ENCODE measurements around the gene PALB2. TPM values are rescaled to one million over a fixed set of nuclear protein-coding genes. Genes with fewer than 3 reads are reported as not detected.

The PALB2 gene
- total RNA-seq: 10 to 100 TPM in 1 of 4 donors, 1 to 10 TPM in 3; 6.0 to 11.0 (median 7.3) TPM

DNA sequence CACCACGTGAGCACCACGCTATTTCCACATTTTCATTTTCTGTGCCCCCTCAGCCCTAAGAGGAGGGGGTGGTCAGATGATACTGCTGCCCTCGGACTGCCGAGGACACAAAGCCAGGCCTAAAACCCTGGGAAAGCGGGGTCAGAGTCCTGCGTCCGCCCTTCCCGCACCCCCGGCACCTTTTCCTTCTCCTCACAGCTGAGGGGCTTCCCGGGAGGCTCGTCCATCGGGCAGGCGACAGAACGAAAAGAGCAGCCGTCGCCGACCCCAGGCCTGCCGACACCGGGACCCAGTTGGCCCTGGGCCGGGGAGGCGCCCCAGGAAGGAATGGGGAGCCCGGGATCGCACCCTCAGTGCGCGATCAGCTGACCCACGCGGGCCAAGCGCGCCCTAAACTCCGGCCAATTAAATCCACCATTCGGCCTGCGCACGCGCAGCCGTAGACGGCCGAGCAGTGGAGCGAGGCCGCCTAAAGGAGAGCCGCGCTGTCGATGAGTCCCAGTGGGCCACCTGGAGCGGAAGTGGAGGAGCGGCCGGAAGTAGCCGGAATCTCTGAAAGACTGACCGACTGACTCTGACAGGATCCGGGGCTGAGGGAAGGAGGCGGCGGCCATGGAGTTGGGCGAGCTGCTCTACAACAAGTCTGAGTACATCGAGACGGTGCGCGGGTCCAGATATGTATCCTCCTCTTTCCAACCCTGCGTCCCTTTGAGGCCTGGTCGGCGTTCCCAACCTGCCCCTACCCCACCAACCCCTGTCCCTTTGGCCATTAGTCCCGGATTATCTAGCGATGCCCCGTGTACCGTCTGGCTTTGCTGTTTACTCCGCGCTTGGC, at the start of gene PALB2, which contains the start of gene DCTN5:
TSS of gene PALB2 (minus strand) at position 380 of the 835 bp plus-strand sequence. CDS start at position 227, 153 bp downstream.
TSS of gene DCTN5 (plus strand) at position 536 of the 835 bp plus-strand sequence. CDS start at position 613, 77 bp downstream.
- Histone ChIP-seq H3K36me3 (peaks cover 0 to 38% of the 10 kb centered on the region in 2 donors), H3K4me1 (peaks cover 20 to 23% of the 10 kb centered on the region in 2 donors), H3K27ac (peak within 1 kb of the TSS; percentile 89 to 95 (median 92)), H3K27me3 (no peaks in the 10 kb centered on the region), H3K9me3 (no peaks in the 10 kb centered on the region), H3K4me3 (peak within 1 kb of the TSS; percentile 89 to 100 (median 96))
- ATAC-seq (peak; percentile 99 to 100), DNase-seq (peak; percentile 90 to 94)
- TF ChIP-seq POLR2A (IDR thresholded peaks at IDR 0.05): peak; percentile 48 to 67
- TF ChIP-seq, protein P1, sequence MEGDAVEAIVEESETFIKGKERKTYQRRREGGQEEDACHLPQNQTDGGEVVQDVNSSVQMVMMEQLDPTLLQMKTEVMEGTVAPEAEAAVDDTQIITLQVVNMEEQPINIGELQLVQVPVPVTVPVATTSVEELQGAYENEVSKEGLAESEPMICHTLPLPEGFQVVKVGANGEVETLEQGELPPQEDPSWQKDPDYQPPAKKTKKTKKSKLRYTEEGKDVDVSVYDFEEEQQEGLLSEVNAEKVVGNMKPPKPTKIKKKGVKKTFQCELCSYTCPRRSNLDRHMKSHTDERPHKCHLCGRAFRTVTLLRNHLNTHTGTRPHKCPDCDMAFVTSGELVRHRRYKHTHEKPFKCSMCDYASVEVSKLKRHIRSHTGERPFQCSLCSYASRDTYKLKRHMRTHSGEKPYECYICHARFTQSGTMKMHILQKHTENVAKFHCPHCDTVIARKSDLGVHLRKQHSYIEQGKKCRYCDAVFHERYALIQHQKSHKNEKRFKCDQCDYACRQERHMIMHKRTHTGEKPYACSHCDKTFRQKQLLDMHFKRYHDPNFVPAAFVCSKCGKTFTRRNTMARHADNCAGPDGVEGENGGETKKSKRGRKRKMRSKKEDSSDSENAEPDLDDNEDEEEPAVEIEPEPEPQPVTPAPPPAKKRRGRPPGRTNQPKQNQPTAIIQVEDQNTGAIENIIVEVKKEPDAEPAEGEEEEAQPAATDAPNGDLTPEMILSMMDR (IDR thresholded peaks at IDR 0.05 in 4 of 5, conservative IDR thresholded peaks at IDR 0.05 in 1 of 5): peak in 2 of 5 experiments; percentile 11 to 13
- intact Hi-C loops (cut with DNase I; ENCODE audit: low total_unique reads) (loop anchor here (1.0 kb wide), 2 partner anchors 45 to 85 kb away; partner anchors contain the start of gene NDUFAB1), in situ Hi-C loops (cut with MboI; ENCODE audit: low sequenced_read_pairs in 4 of 4) (loop anchor here in 1 of 4 donors (25.0 kb wide), 1 partner anchor 396 kb away; no protein-coding TSS in a partner anchor)

DNA sequence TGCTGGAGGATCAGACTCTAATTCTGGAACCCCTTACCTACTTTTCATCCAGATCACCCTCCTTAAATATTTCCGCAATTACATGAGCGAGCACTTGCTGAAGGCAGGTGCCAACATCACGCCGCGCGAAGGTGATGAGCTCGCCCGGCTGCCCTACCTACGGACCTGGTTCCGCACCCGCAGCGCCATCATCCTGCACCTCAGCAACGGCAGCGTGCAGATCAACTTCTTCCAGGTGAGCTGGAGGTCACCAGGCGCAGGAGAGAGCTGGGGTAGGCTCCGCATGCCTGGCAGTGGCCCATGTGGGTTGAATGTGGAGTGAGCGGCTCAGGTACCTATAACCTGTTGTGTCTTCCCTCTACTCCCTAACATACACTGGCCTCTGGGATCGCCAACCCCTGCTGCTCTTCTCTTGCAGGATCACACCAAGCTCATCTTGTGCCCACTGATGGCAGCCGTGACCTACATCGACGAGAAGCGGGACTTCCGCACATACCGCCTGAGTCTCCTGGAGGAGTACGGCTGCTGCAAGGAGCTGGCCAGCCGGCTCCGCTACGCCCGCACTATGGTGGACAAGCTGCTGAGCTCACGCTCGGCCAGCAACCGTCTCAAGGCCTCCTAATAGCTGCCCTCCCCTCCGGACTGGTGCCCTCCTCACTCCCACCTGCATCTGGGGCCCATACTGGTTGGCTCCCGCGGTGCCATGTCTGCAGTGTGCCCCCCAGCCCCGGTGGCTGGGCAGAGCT, 48.5 kb upstream of the PALB2 start:
- DNase-seq: no peak
- Histone ChIP-seq H3K27ac (no peak overlapping the region), H3K4me3 (no peak overlapping the region), H3K27me3 (no peaks in the 10 kb centered on the region), H3K9me3 (no peaks in the 10 kb centered on the region), H3K36me3 (peaks cover 0 to 56% of the 10 kb centered on the region in 2 donors), H3K4me1 (peaks cover 0 to 9% of the 10 kb centered on the region in 2 donors)
- ATAC-seq: no peak
- intact Hi-C loops (cut with DNase I; ENCODE audit: low total_unique reads) (no loop called here), in situ Hi-C loops (cut with MboI; ENCODE audit: low sequenced_read_pairs in 4 of 4) (no loop called here)
- TF ChIP-seq POLR2A (IDR thresholded peaks at IDR 0.05): no peak
- TF ChIP-seq, protein P1 (IDR thresholded peaks at IDR 0.05 in 4 of 5, conservative IDR thresholded peaks at IDR 0.05 in 1 of 5): no peak

DNA sequence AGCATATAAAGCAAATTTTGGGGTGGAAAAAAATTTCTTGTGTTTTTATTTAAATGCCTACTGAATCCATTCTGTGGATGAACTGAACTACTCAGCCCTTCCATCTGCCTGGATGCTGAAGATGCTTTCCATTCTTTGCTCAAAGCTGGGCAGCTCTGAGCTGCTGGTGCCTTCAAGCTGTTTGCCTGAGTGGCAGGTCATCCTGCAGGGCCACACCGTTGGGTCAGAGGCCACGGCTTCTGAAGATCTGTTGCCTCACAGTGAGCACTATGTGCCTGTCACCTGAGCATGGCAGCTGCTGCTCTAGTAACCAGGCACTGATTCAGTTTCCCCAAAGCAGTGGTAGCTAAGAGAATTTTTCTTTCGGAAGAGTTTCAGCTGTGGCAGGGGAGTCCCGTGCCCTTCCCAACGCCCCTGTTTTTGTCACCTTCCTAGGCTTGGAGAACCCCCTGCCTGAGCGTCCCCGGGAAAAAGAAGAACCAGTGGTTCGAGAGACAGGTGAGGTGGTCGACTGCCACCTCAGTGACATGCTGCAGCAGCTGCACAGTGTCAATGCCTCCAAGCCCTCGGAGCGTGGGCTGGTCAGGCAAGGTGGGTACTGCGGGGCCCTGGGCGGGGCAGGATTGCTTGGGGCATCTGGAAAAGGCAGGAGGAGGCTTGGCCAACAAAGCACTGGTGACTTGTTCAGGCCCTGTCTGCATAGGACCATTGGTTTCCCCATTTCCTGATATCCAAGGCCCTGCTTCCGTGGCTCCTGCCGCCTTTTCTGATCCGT, 46.1 kb upstream of the PALB2 start:
- in situ Hi-C loops (cut with MboI; ENCODE audit: low sequenced_read_pairs in 4 of 4): no loop called here
- intact Hi-C loops (cut with DNase I; ENCODE audit: low total_unique reads): no loop called here
- TF ChIP-seq, protein P1 (IDR thresholded peaks at IDR 0.05 in 4 of 5, conservative IDR thresholded peaks at IDR 0.05 in 1 of 5): no peak
- no peak for TF ChIP-seq POLR2A (IDR thresholded peaks at IDR 0.05)

GRCh38 chr16:23683487-23683886, 42.4 kb upstream of the PALB2 start:
- peaks cover 5 to 7% of the 10 kb centered on the region in 2 donors for H3K4me1 ChIP-seq
- H3K27me3 ChIP-seq: no peaks in the 10 kb centered on the region
- ATAC-seq (no peak), DNase-seq (no peak)
- H3K27ac ChIP-seq: no peak overlapping the region
- in situ Hi-C loops (cut with MboI; ENCODE audit: low sequenced_read_pairs in 4 of 4): no loop called here
- H3K36me3 ChIP-seq: peaks cover 0 to 53% of the 10 kb centered on the region in 2 donors
- intact Hi-C loops (cut with DNase I; ENCODE audit: low total_unique reads): no loop called here
- TF ChIP-seq, protein P1 (IDR thresholded peaks at IDR 0.05 in 4 of 5, conservative IDR thresholded peaks at IDR 0.05 in 1 of 5): no peak
- no peak for TF ChIP-seq POLR2A (IDR thresholded peaks at IDR 0.05)
- no peak overlapping the region for H3K4me3 ChIP-seq
- H3K9me3 ChIP-seq: no peaks in the 10 kb centered on the region

More for the DNA sequence above, 46.1 kb upstream of the PALB2 start:
- Histone ChIP-seq H3K4me3 (no peak overlapping the region), H3K4me1 (peaks cover 0 to 4% of the 10 kb centered on the region in 2 donors), H3K27me3 (no peaks in the 10 kb centered on the region), H3K9me3 (no peaks in the 10 kb centered on the region), H3K27ac (no peak overlapping the region), H3K36me3 (peaks cover 0 to 67% of the 10 kb centered on the region in 2 donors)
- no peak for DNase-seq
- no peak for ATAC-seq
